Measurements from ENCODE around the gene BTBD17. TPM values are rescaled to one million over a fixed set of nuclear protein-coding genes. Genes with fewer than 3 reads are reported as not detected.

Gene BTBD17
- total and polyA plus RNA-seq, 2 of the 8 experiments (the other 6 are each of a cell fraction or from before 2014, with no cell fraction given), result 7.0 to 14.8 TPM

- no peak overlapping the region for H2AK5ac ChIP-seq (ENCODE audit: low read depth, low read length)
- no peak for FAIRE-seq
- no peak overlapping the region for H3K23ac ChIP-seq (ENCODE audit: insufficient read length)
- H3K56ac ChIP-seq (replicated peaks; ENCODE audit: insufficient read length, low read depth, low read length), result no peak overlapping the region
- H2BK15ac ChIP-seq (ENCODE audit: low read length), result no peak overlapping the region
- no peak overlapping the region for H2AFZ ChIP-seq (ENCODE audit: low read length)
- no peak overlapping the region for H3K4ac ChIP-seq (replicated peaks; ENCODE audit: insufficient read length, low read depth, low read length)
- no peak overlapping the region; a peak in 1 of 7 replicates for H3K9ac ChIP-seq (replicated peaks in 1 of 4; ENCODE audit: extremely low read depth in 1 of 4, low read depth in 3 of 4, low read length in 3 of 4)
- no peak overlapping the region for H3K4me2 ChIP-seq (ENCODE audit: insufficient read depth in 1 of 2, low read depth in 2 of 2, low read length in 2 of 2)
- H2BK12ac ChIP-seq (ENCODE audit: low read depth, low read length), result no peak overlapping the region
- H3K27ac ChIP-seq (ENCODE audit: low read depth, low read length), result no peak overlapping the region
- no peaks in the 10 kb centered on the region for H3K79me1 ChIP-seq (ENCODE audit: low read depth, low read length)
- H2BK20ac ChIP-seq (ENCODE audit: low read length), result peak overlapping the region; percentile 1; the same call in 1 of the 2 replicates
- no peak overlapping the region for H3K14ac ChIP-seq (ENCODE audit: insufficient read length)
- TF ChIP-seq TAF1 (IDR thresholded peaks at IDR 0.05; ENCODE audit: low read depth, low read length) (no peak), ASH2L (IDR thresholded peaks at IDR 0.05; ENCODE audit: low read length) (no peak), GABPA (IDR thresholded peaks at IDR 0.05; ENCODE audit: borderline replicate concordance, insufficient read depth, low read length) (no peak), PHF8 (conservative IDR thresholded peaks at IDR 0.05; ENCODE audit: low read depth, low read length) (no peak), CEBPB (IDR thresholded peaks at IDR 0.05; ENCODE audit: low read depth, low read length) (no peak), EP300 (IDR thresholded peaks at IDR 0.05; ENCODE audit: borderline replicate concordance in 1 of 2, low read depth in 2 of 2, low read length in 2 of 2) (no peak)
- no peak overlapping the region for H4K91ac ChIP-seq (replicated peaks; ENCODE audit: insufficient read length, low read length)
- H3K23me2 ChIP-seq (ENCODE audit: low read depth, low read length), result no peaks in the 10 kb centered on the region
- H3K18ac ChIP-seq (ENCODE audit: extremely low read depth, low read length), result no peak overlapping the region
- H4K8ac ChIP-seq (ENCODE audit: extremely low read depth, insufficient read depth, low read length), result no peak overlapping the region
- no peaks in the 10 kb centered on the region for H3K9me3 ChIP-seq (ENCODE audit: insufficient read depth in 2 of 2, low read depth in 1 of 2, low read length in 1 of 2)
- H4K5ac ChIP-seq (ENCODE audit: insufficient read length, low read depth, low read length), result no peak overlapping the region
- peaks cover 5 to 20% (median 12%) of the 10 kb centered on the region in 4 experiments for H3K4me1 ChIP-seq (replicated peaks in 1 of 4; ENCODE audit: control insufficient read depth in 3 of 4, insufficient read depth in 4 of 4, low read length in 3 of 4)
- ChIA-PET CTCF (ENCODE audit: partially characterized antibody) (interaction anchor here (0.7 to 1.5 kb wide), 7 partner anchors 18 to 71 kb away, joined by 3 to 7 read pairs (median 3); no protein-coding TSS in a partner anchor), POLR2A (ENCODE audit: partially characterized antibody) (interaction anchor here (1.5 kb wide), 1 partner anchor 57 kb away, joined by 4 read pairs; no protein-coding TSS in a partner anchor)
- DNase-seq (ENCODE audit: low read depth in 1 of 2, low spot score in 2 of 2), result no peak
- 92% methylated on average over 8 of the region's 8 CpGs; no CpG with 5 or more reads in 1 of the 2 experiments for WGBS, 2 experiments (ENCODE audit: extremely low coverage in 1 of 2, insufficient coverage in 1 of 2, insufficient read length in 1 of 2, insufficient replicate concordance in 2 of 2, low coverage in 1 of 2, low lambda C conversion rate in 2 of 2, missing lambda C conversion rate in 1 of 2)
- H2BK120ac ChIP-seq (replicated peaks; ENCODE audit: low read depth, low read length), result no peak overlapping the region
- no peaks in the 10 kb centered on the region for H3K36me3 ChIP-seq (ENCODE audit: control insufficient read depth in 2 of 4, insufficient read depth in 4 of 4, low read length in 3 of 4)
- no peaks in the 10 kb centered on the region for H3K79me2 ChIP-seq (ENCODE audit: control insufficient read depth in 1 of 2, insufficient read depth in 2 of 2, low read length in 2 of 2)
- H4K20me1 ChIP-seq (replicated peaks in 1 of 2; ENCODE audit: control insufficient read depth in 1 of 2, insufficient read depth in 2 of 2, low read length in 2 of 2), result no peaks in the 10 kb centered on the region
- no peak overlapping the region for H3K4me3 ChIP-seq (ENCODE audit: extremely low read depth in 1 of 4, insufficient read depth in 2 of 4, low read depth in 3 of 4, low read length in 4 of 4)
- no peak overlapping the region for H2BK5ac ChIP-seq (ENCODE audit: low read depth, low read length)
- no peaks in the 10 kb centered on the region; a peak in 1 of 7 replicates for H3K27me3 ChIP-seq (replicated peaks in 1 of 4; ENCODE audit: control insufficient read depth in 3 of 4, extremely low read depth in 1 of 4, insufficient read depth in 3 of 4, low read length in 3 of 4)
These were observed 24.7 kb upstream of the BTBD17 start for GRCh38 chr17:74386386-74386785.
